ENCODE results near the gene F2RL1.

Gene F2RL1

DNA sequence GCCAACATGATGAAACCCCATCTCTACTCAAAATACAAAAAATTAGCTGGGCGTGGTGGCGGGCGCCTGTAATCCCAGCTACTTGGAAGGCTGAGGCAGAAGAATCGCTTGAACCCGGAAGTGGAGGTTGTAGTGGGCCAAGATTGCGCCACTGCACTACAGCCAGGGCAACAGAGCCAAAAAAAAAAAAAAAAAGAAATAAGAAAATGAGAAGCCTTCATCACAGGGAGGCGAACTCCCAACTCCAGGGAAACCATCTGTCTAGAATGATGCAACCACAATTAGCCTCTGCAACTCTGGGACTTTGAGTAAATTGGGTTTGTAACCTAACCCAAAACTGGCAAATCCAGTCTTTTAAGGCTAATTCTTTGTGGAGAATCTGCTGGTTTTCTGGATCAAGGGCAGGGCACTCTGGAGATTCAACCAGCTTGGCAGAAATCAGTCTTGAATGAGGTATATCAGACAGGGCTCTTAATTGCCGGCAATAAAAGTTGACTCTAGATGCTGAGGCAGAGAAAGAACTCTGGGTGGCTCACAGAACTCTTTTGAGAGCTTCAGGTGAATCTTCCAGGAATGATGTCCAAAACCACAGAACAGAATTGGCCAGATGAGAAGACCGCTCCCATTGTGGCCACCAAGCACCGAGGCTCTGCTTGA, 40.9 kb downstream of the F2RL1 start:
- H3K4me3 ChIP-seq (ENCODE audit: low read depth in 1 of 2, low read length in 2 of 2): no peak overlapping the region
- H3K9me3 ChIP-seq (ENCODE audit: control insufficient read depth in 1 of 2, low read length in 2 of 2): no peaks in the 10 kb centered on the region
- H3K9ac ChIP-seq (ENCODE audit: low read depth in 1 of 2, low read length in 2 of 2): no peak overlapping the region
- no peaks in the 10 kb centered on the region for H3K27me3 ChIP-seq (ENCODE audit: control insufficient read depth in 1 of 2, insufficient read depth in 2 of 2, low read length in 2 of 2)
- peaks cover 35 to 46% of the 10 kb centered on the region in 2 donors for H3K4me1 ChIP-seq (ENCODE audit: control insufficient read depth in 1 of 2, insufficient read depth in 2 of 2, low read length in 2 of 2)
- H3K27ac ChIP-seq (ENCODE audit: low read depth, low read length): no peak overlapping the region
- no peaks in the 10 kb centered on the region for H3K36me3 ChIP-seq (ENCODE audit: control insufficient read depth in 1 of 2, insufficient read depth in 2 of 2, low read length in 2 of 2)

- Histone ChIP-seq H3K9ac (ENCODE audit: low read depth in 1 of 2, low read length in 2 of 2) (no peak overlapping the region), H3K27me3 (ENCODE audit: control insufficient read depth in 1 of 2, insufficient read depth in 2 of 2, low read length in 2 of 2) (no peaks in the 10 kb centered on the region), H3K4me1 (ENCODE audit: control insufficient read depth in 1 of 2, insufficient read depth in 2 of 2, low read length in 2 of 2) (peaks cover 18 to 30% of the 10 kb centered on the region in 2 donors), H3K27ac (ENCODE audit: low read depth, low read length) (no peak overlapping the region), H3K9me3 (ENCODE audit: control insufficient read depth in 1 of 2, low read length in 2 of 2) (no peaks in the 10 kb centered on the region), H3K4me3 (ENCODE audit: low read depth in 1 of 2, low read length in 2 of 2) (no peak overlapping the region), H3K36me3 (ENCODE audit: control insufficient read depth in 1 of 2, insufficient read depth in 2 of 2, low read length in 2 of 2) (no peaks in the 10 kb centered on the region)
These were observed 42.8 kb downstream of the F2RL1 start for GRCh38 chr5:76861612-76862011.

DNA sequence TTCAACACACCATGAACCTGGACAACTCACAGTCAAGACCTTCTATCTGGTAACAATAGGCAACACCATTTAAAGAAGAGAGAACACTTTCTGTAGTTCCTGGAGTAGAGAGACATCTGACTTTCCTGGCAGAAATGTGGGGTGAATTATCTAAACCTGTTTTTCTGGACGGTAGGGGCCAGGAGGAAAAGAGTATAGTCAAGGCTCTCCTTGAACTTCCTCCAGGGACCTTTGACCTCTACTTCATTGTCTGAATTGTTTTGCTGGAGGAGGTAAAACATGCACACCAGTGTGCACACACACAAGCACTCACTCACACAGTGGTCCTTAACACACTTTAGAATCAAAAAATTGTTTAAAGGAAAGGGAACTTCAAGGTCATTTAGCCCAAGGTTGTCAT, 44.2 kb downstream of the F2RL1 start:
- H3K27me3 ChIP-seq (ENCODE audit: control insufficient read depth in 1 of 2, insufficient read depth in 2 of 2, low read length in 2 of 2): no peaks in the 10 kb centered on the region
- no peak overlapping the region for H3K27ac ChIP-seq (ENCODE audit: low read depth, low read length)
- H3K36me3 ChIP-seq (ENCODE audit: control insufficient read depth in 1 of 2, insufficient read depth in 2 of 2, low read length in 2 of 2): no peaks in the 10 kb centered on the region

DNA sequence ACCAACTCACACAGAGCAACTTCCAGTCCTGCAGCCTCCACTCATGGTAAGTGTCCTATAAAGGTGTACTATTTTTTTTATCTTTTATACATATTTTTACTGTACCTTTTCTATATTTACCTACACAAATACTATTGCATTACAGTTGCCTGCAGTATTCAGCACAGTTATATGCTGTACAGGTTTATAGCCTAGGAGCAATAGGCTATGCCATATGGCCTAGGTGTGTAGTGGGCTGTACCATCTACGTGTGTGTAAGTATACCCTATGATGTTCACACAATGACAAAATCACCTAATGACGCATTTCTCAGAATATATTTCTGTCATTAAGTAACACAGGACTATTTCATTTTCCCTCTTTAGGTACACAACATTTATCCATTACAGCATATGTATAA, 47.7 kb downstream of the F2RL1 start:
- Histone ChIP-seq H3K9ac (ENCODE audit: low read depth in 1 of 2, low read length in 2 of 2) (no peak overlapping the region), H3K4me1 (ENCODE audit: control insufficient read depth in 1 of 2, insufficient read depth in 2 of 2, low read length in 2 of 2) (peaks cover 4 to 6% of the 10 kb centered on the region in 2 donors)

More for the DNA sequence above, 44.2 kb downstream of the F2RL1 start:
- no peak overlapping the region for H3K9ac ChIP-seq (ENCODE audit: low read depth in 1 of 2, low read length in 2 of 2)
- H3K4me1 ChIP-seq (ENCODE audit: control insufficient read depth in 1 of 2, insufficient read depth in 2 of 2, low read length in 2 of 2): peaks cover 18 to 21% of the 10 kb centered on the region in 2 donors
- H3K4me3 ChIP-seq (ENCODE audit: low read depth in 1 of 2, low read length in 2 of 2): no peak overlapping the region
- no peaks in the 10 kb centered on the region for H3K9me3 ChIP-seq (ENCODE audit: control insufficient read depth in 1 of 2, low read length in 2 of 2)

GRCh38 chr5:76867038-76867437, 48.2 kb downstream of the F2RL1 start:
- Histone ChIP-seq H3K27me3 (ENCODE audit: control insufficient read depth in 1 of 2, insufficient read depth in 2 of 2, low read length in 2 of 2) (no peaks in the 10 kb centered on the region), H3K27ac (ENCODE audit: low read depth, low read length) (no peak overlapping the region), H3K9me3 (ENCODE audit: control insufficient read depth in 1 of 2, low read length in 2 of 2) (no peaks in the 10 kb centered on the region), H3K9ac (ENCODE audit: low read depth in 1 of 2, low read length in 2 of 2) (no peak overlapping the region), H3K36me3 (ENCODE audit: control insufficient read depth in 1 of 2, insufficient read depth in 2 of 2, low read length in 2 of 2) (no peaks in the 10 kb centered on the region), H3K4me3 (ENCODE audit: low read depth in 1 of 2, low read length in 2 of 2) (no peak overlapping the region), H3K4me1 (ENCODE audit: control insufficient read depth in 1 of 2, insufficient read depth in 2 of 2, low read length in 2 of 2) (peaks cover 4 to 6% of the 10 kb centered on the region in 2 donors)

More for the DNA sequence above, 47.7 kb downstream of the F2RL1 start:
- Histone ChIP-seq H3K27ac (ENCODE audit: low read depth, low read length) (no peak overlapping the region), H3K9me3 (ENCODE audit: control insufficient read depth in 1 of 2, low read length in 2 of 2) (no peaks in the 10 kb centered on the region), H3K4me3 (ENCODE audit: low read depth in 1 of 2, low read length in 2 of 2) (no peak overlapping the region), H3K36me3 (ENCODE audit: control insufficient read depth in 1 of 2, insufficient read depth in 2 of 2, low read length in 2 of 2) (no peaks in the 10 kb centered on the region), H3K27me3 (ENCODE audit: control insufficient read depth in 1 of 2, insufficient read depth in 2 of 2, low read length in 2 of 2) (no peaks in the 10 kb centered on the region)

DNA sequence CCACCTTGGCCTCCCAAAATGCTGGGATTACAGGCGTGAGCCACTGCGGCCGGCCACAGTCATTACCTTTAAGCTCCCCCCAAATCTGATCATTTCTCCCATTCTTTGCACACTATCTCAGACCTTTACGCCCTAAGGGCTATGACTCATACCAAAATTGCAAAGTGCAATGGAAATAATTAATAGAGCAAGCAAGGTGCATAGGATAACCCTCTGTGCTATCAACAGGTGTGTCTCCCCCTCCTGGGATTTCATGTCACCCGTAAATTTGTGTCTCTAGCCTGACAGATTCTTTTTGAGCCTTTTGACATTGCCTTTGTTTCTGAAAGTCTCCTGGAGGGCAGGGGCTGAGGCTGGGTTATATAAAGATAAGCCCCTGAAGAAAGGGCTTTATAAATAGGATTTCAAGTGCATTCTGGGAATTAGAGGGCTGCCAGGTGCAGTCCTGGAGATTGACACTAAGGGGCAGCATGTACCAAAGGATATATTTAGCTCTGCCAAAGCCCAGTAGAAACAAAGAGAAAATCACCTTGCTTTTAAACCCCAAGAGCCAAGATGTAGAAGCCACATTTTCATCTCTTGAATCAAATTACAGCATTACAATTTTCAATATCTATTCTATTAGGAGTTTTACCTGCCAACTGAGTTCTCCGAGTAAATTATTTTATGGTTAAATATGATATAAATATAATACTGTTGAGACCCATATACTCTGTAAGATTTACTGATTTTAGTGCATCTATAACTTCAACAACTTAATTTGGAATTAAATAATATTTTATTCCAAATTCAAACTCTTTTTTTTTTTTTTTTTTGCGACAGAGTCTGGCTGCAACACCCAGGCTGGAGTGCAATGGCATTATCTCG, 49.2 kb downstream of the F2RL1 start:
- Histone ChIP-seq H3K27ac (ENCODE audit: low read depth, low read length) (no peak overlapping the region), H3K9ac (ENCODE audit: low read depth in 1 of 2, low read length in 2 of 2) (no peak overlapping the region), H3K36me3 (ENCODE audit: control insufficient read depth in 1 of 2, insufficient read depth in 2 of 2, low read length in 2 of 2) (no peaks in the 10 kb centered on the region), H3K4me1 (ENCODE audit: control insufficient read depth in 1 of 2, insufficient read depth in 2 of 2, low read length in 2 of 2) (peaks cover under 1 to 2% of the 10 kb centered on the region in 2 donors), H3K27me3 (ENCODE audit: control insufficient read depth in 1 of 2, insufficient read depth in 2 of 2, low read length in 2 of 2) (no peaks in the 10 kb centered on the region), H3K9me3 (ENCODE audit: control insufficient read depth in 1 of 2, low read length in 2 of 2) (no peaks in the 10 kb centered on the region), H3K4me3 (ENCODE audit: low read depth in 1 of 2, low read length in 2 of 2) (peak overlapping the region; percentile 30 to 40)

DNA sequence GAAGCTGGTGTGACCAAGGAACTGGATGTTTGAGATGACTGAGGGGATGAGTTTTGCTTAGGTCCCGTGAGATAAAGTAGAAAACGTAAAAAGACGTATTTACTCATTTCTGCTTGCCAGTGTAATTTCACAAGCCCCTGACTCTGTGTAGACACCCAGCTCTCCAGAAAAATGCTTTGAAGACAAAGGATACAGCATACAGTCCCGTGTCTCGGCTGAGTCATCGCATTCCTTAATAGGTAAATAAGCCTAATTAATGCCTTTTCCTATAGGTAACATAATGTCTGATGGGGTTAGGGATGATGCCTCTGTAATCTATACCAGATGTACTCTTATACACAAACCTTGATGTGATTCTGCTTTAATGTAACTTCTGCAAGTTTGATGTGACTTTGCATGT, 51.2 kb downstream of the F2RL1 start:
- H3K4me1 ChIP-seq (ENCODE audit: control insufficient read depth in 1 of 2, insufficient read depth in 2 of 2, low read length in 2 of 2): peaks cover 2 to 5% of the 10 kb centered on the region in 2 donors
- no peak overlapping the region for H3K27ac ChIP-seq (ENCODE audit: low read depth, low read length)
- no peak overlapping the region for H3K4me3 ChIP-seq (ENCODE audit: low read depth in 1 of 2, low read length in 2 of 2)
- H3K27me3 ChIP-seq (ENCODE audit: control insufficient read depth in 1 of 2, insufficient read depth in 2 of 2, low read length in 2 of 2): no peaks in the 10 kb centered on the region
- H3K9ac ChIP-seq (ENCODE audit: low read depth in 1 of 2, low read length in 2 of 2): no peak overlapping the region
- H3K36me3 ChIP-seq (ENCODE audit: control insufficient read depth in 1 of 2, insufficient read depth in 2 of 2, low read length in 2 of 2): no peaks in the 10 kb centered on the region
- no peaks in the 10 kb centered on the region for H3K9me3 ChIP-seq (ENCODE audit: control insufficient read depth in 1 of 2, low read length in 2 of 2)

DNA sequence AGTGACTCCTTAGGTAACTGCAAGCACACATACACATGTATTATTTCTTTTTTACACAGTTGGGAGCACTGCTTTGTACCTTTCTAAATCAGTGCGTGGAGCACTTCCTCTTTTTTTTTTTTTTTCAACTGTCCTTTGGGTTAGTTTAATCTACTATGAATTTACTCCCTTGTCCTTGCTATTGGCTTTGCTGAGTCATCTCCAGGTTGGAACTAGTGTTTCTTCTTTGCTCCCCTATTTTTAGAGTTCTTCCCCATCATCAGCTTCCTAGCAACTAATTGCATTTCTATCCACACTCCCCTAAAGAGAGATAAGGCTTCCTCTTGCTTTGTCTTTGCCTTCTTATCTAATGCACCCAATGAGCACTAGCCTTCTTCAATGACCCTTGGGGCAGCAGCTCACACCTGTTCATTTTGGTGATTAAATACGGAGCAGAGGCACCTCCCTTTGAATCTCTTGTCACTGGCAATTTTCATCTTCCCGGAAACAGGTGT, 55.3 kb downstream of the F2RL1 start:
- Histone ChIP-seq H3K36me3 (ENCODE audit: control insufficient read depth in 1 of 2, insufficient read depth in 2 of 2, low read length in 2 of 2) (no peaks in the 10 kb centered on the region), H3K4me1 (ENCODE audit: control insufficient read depth in 1 of 2, insufficient read depth in 2 of 2, low read length in 2 of 2) (peaks cover 2 to 5% of the 10 kb centered on the region in 2 donors), H3K27ac (ENCODE audit: low read depth, low read length) (no peak overlapping the region), H3K4me3 (ENCODE audit: low read depth in 1 of 2, low read length in 2 of 2) (no peak overlapping the region), H3K9me3 (ENCODE audit: control insufficient read depth in 1 of 2, low read length in 2 of 2) (no peaks in the 10 kb centered on the region), H3K9ac (ENCODE audit: low read depth in 1 of 2, low read length in 2 of 2) (no peak overlapping the region), H3K27me3 (ENCODE audit: control insufficient read depth in 1 of 2, insufficient read depth in 2 of 2, low read length in 2 of 2) (no peaks in the 10 kb centered on the region)
